Activated CD4-positive, alpha-beta T cell treated with anti-CD3 and anti-CD28 coated beads, Interleukin-2, amount 50 U/mL, for 24 hours (primary cell): ENCODE results near the gene DLK2.
"Not testable (repeated sequence)": the region's sequence is repeated elsewhere in the genome, so short reads cannot be mapped to it uniquely, and the experiment has no call there.

Experiments
- DNase-seq, 2 donors: peaks; one replicate each; pipeline ENCODE4 v3.0.0-alpha.2; 2020; ENCODE audit warnings: low read depth in 1 of 2, low spot score in 1 of 2

Gene DLK2

DNA sequence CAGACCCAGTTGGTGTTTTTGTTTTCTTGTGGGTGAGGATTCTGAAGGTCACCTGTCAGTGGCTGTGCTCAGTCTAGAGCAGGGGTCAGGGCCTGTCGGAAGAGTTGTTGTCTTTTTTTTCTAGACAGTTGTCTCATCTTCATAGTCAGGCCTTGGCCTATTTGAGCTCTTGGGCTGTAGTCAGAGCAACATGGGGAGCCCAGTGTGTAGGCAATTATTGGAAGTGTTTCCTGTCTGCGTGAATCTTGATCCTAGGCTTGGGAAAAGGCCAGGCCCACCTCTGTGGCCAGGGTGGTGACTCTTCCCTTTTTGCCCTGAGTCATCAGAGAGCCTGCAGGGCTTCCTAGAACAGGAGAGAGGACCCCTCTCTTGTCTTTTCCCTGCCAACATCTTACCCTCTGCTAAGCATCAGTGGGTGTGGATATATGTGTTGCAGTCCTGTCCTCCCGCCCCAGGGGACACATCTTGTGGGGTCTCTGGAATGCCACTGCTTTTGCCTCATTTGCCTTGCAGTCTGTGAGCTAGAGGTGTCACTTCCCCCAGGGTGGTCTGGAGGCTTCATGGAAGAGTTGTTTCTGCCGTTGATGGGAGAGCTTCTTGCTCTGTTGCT, 33.4 kb upstream of the DLK2 start:
- no peak for DNase-seq

DNA sequence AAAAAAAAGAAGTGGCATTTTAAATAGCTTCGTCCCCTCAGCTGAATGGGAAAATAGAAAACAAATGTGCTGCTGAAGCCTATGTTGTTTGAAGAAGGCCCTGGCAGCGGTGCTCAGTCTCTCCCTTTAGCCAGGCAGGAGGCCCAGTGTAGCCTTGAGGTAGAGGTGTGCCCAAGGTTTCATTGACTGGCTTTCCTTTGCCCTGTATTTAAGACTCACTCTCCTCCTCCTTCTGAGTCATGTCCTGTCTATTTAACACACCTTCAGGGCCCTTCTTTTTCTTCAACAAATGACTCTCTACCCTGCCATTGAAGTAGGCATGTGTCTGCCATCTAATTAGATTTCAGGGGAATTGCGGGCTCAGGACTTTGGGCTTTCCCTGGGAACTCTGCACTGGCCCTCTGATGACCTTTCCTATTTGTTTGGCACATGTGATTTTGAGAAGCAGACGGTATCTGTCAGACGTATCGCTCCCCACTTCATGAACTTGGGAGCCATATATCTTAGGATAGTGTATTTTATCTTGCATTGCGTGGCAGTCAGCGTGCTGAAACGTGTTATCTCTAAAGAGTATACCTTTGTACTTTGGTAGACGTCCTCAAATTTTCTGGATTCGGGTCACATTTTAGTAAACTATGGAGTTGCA, 26.4 kb upstream of the DLK2 start:
- DNase-seq, result no peak

DNA sequence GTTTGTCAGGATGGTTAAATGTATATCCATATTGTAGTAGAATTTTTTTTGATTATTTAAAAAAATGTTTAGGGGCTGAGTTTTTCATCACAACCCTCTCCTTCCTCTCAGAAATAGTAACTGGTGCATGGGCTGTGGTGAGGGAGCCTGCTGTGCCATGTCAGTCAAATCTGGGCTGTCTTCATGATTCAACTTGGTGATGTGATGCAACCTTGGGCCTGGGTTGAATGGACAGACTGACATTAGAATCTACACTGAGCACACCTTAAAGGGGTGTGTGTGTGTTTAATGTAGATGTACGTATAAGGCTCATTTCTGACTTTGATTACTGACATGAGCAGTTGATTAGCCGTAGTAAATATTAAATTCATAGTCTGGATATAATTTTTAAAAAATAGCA, 25.7 kb upstream of the DLK2 start:
- DNase-seq, result no peak

DNA sequence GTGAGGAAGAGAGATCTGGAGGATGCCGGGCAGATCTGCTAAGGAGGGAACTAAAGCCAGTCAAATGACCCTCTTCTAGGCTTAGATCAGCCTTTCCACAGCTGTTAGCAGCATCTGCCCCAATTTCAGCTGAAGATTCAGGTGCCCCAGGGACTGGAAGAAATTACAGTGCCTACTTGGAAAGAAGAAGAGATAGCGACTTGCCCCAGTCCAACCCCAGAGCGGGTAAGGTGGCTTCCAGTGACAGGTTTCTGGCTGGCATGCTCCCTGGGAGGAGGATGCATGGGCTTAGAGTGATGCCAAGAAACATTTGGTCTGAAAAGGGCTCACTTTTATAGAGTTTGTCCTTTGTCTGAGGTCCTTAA, 22.6 kb upstream of the DLK2 start:
- DNase-seq, result no peak

DNA sequence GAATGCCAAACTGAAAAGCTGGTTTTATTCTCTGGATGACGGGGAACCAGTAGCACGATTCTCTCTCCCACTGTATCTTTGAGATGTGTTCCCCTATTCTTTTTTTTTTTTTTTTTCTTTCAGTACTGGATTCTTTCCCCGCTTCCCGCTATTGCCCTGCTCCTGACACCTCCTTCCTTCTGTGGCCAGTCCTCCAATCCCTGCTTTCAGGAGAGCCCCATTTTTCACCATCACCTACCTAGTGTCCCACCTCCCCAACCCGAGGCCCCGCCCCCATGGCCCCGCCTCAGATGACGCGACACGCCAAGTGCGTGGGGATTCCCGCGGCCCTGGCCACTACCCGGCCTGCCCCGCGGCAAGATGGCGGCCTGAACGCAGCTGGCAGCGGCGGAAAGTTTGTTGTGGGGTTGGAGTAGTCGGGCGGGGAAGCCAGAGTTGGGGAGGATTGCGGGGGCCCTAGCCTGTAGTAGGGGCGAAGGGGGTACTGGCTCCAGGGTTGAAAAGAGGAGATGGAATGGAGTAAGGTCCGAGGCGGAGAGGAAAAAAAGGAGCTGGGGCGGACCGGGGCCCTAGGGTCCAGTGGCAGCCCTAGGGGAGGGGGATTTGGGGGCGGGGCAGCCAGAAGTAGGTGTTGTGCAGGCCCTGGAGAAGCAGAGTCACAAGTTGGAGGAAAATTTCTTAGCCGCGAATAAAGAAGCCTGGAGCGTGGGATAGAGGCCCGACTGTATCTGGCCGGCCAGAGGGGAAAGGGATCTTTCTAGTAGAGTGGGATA, 22.1 kb upstream of the DLK2 start, which contains the start of gene TJAP1:
Gene TJAP1, plus strand, starts transcription at position 336 of the 773 bp plus-strand sequence. CDS start 21,432 bp downstream, outside the sequence.
- peak; percentile 96 to 98 for DNase-seq

DNA sequence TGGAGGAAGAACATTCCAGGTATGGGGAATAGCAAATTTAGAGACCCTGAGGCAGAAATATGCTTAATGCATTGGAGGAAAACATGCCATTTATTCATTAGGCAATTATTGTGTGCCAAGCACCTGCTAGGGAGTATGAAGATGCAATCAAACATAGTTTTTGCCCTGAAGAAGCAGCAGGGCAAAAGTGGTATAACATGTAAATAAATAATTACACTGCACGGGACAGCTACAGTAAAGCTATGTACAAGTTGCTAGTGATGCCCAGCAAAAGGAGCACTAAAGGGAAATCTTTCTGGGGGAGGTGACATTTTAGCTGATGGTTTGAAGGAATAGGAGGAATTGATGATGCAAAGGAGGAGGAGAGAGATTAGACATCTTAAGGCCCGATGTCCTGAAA, 21.4 kb upstream of the DLK2 start:
- no peak for DNase-seq

DNA sequence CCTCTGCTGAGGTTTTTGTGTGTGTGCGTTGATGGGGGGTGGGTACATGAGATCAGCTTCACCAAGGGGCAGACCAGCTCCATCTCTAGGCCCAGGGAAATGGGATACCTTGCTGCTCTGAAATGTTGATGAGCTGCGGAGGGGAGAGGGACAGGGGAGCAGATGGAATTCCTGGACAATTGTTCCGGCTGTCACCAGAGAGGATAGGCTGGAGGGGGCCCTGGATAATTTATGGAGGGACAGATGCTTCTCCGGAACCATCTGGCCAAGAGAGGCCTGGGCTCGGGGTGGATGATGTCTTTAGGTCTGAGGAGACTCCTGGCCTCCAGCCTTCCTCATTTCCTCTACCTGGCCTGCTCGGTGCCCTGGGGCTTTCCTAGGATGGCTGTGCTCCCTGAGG, 20.2 kb upstream of the DLK2 start:
- no peak for DNase-seq

DNA sequence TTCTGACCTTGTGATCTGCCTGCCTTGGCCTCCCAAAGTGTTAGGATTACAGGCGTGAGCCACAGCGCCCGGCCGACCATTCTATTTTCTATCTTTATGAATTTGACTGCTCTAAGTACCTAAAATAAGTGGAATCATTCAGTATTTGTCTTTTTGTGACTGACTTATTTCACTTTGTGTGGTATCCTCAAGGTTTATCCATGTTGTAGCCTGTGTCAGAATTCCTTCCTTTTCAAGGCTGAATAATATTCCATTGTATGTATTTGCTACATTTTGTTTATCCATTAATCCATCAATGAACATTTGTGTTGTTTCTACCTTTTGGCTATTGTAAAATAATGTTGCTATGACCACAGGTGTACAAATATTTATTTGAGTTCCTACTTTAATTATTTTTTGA, 17.2 kb upstream of the DLK2 start:
- no peak for DNase-seq

DNA sequence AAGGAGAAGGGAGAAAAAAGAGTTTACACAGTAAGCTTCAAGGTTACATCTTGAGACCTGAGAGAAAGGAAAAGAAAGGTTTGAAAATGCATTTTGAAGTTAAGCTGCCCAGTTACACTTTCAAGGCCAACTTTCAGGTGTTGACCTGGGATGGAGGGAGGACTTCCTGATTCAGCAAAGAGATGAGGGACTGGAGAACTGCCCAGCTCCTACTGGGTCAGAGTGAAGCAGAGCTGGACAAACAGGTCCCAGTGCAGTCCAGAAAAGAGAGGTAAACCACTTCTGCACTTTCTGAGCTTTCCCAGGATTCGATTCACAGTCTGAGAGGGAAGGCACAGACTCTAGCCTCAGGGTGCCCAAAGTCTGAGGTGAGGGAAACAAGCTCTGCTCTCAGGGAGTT, 16.1 kb upstream of the DLK2 start:
- DNase-seq, result no peak

DNA sequence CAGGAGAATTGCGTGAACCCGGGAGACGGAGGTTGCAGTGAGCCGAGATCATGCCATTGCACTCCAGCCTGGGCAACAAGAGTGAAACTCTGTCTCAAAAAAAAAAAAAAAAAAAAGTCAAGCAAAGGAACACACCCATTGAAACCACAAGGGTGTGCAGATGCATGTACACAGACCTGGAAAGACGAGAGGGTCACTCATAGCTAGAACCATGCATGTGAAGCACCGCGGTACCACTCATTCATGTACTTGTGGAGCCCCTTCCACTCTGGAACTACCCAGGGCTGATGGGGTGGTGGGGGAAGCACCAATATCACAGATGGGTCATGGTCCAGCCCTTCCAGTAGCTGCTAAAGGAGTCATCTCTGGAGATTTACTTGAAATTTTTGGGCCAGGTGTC, 14.6 kb upstream of the DLK2 start:
- no peak for DNase-seq

DNA sequence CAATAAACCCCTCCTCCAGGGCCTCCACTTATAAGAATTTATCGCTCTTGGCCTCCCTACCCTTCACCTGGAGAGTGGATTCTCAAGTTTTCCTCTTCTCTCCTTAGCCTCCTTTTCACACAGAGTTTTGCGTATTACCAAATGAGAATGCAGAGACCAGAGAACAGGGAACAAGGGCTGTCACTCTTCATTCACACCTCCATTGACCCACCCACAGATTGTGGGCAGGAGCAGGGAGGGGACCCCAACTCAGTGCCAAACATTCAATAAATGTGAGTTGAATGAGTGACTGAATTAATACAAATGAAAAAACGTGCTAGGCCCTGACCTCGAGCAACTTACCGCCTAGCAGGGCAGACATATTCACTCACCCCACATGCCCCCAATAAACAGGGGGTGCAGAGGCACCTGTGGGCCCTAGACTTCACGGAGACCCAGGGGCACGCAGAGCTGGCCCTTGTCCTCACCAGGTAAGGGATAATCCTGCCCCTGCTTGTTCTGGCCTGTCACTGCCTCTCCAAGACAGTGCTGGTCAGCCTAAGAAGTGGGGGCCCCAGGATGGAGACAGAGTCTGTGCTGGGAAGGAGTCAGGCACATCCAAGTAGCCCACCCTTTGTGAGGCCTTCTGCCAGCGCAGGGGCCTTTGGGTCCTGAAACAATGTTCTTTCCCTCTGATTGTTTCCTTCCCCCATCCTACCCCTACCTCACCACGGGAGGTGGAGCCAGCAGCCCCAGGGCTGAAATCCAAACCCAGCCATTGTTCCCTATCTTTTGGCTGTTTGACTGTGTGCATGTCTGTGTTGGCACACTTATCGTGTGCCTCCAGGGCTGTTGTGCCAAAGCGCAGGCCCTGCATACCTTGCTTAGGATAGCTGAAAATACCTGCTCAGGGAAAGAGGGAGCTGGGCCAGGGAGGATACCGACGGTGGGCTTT, 13.7 kb upstream of the DLK2 start:
- no peak for DNase-seq

DNA sequence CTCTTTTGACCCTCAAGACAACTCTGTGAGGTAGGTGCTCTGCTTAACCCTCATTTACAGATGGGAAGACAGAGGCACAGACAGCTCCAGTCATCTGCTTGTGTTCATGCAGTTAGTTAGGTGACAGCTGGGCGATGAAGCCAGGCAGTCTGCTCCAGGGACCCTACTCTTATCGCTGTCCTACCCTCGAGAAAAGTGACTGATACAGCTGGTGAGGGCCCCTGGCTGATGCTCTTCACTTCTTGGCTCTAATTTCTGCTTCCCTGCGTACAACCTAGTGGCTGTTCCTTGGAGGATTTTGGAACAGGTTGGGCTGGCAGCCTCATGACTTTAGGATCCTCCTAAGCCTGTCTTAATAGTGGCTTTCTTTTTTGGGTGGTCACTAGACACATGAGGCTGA, 12.9 kb upstream of the DLK2 start:
- no peak for DNase-seq

DNA sequence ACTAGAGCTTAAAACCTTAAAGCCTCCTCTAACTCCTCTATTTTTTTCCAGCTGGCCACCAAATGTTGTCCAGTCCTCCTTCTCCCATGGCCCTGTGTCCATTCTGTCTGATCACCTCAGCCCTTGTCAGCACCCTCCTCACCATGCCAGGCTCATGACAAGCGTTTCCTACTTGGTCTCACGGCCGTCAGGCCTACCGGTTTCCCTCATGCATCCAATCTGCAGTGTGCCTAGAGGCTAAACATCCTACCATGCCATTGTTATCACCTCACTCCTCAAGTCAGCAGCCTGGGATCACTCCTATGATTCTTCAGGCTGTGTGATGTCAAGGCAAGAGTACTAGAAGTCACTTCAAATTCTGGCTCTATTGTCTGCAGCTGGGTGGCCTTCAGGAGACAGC, 12.4 kb upstream of the DLK2 start:
- DNase-seq, result no peak

DNA sequence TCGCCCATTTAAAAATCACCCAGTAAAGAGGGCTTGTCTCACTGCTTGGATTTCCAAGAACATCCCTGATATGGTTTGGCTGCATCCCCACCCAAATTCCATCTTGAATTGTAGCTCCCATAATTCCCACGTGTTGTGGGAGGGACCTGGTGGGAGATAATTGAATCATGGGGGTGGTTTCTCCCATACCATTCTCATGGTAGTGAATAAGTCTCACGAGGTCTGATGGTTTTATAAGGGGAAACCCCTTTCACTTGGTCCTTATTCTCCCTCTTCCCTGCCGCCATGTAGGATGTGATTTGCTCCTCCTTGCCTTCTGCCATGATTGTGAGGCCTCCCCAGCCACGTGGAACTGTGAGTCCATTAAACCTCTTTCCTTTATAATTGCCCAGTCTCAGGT, 11.9 kb upstream of the DLK2 start:
- not testable (repeated sequence) for DNase-seq

DNA sequence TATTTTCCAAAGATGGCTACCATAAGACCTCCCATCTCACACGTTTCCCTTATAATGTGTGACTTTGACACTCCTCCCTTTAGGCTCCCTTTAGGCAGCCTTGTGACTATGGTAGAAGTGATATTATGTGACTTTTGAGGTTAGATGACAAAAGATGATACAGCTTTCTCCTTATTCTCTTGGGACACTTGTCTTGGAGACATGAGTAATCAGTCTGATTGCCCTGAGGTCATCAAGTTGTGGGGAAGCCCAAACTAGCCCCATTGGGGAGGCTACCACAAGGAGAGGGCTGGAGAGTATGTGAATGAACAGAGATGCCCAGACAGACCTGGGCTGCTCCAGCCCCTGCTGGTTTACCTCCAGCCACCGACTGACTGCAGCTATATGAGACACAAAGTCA, 10.6 kb upstream of the DLK2 start:
- DNase-seq, result no peak

DNA sequence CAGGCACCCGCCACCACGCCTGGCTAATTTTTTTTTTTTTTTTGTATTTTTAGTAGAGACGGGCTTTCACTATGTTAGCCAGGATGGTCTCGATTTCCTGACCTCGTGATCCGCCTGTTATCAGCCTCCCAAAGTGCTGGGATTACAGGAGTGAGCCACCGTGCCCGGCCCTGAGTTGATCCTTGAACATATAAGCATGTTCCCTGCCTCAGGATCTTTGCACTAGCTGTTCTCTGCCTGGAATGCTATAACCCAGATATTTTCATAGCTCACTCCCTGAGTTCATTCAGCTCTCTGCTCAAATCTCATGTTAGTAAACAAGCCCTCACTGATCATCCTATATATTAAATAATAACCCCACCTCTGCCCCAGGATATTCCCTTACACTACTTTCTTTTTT, 9.0 kb upstream of the DLK2 start:
- no peak for DNase-seq

DNA sequence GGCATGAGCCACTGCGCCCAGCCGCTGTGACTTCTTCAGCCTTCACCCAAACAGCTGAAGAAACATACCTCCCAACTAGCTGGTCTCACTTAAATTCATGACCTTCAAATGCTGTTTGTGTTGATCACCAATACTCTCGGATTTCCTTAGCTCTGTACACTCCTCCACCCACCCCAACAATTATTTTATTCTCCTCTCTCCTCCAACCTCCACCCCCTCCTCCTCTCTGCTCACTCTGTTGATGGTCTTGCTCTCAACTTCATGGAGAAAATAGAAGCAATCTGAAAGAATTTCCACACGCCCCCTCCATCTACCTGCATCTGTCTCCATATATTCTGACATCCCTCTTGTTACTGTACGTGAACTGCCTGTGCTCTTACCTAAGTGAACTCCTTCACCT, 6.6 kb upstream of the DLK2 start:
- no peak for DNase-seq

DNA sequence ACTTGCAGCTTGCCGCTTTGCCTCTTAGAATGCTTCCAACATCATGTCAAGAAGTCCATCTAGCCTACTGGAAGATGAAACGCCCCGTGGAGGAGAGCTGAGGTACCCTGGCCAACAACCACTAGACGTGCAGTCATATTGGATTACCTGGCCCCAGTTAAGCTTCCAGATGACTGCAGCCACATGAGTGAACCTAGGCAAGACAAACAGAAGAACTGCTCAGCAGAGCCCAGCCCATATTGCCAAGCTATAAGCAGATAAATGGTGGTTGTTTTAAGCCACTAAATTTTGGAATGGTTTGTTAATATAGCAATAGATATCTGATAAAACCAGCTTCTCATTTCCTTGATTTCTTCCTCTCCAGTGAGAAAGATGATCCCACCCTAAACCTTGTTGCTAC, 4.7 kb upstream of the DLK2 start:
- DNase-seq, result no peak

DNA sequence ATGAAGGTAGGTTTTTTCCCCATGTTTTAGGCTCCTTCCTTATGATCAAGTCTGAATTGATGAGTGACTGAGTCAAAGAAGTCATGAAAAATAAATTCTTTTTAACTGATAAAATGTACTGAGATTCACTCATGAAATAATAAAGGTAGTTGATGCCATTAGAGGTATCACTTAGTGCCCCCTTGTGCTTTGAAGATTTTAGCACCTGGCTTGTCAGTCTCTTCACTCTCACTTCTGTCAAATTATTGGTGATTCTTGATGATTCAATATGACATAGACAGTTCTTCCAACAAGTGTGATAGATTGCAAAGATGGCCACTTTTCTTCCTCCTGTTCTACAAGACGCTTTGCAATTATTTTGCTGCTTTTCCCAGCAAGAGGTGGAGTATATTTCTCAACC, 4.2 kb upstream of the DLK2 start:
- DNase-seq, result no peak

DNA sequence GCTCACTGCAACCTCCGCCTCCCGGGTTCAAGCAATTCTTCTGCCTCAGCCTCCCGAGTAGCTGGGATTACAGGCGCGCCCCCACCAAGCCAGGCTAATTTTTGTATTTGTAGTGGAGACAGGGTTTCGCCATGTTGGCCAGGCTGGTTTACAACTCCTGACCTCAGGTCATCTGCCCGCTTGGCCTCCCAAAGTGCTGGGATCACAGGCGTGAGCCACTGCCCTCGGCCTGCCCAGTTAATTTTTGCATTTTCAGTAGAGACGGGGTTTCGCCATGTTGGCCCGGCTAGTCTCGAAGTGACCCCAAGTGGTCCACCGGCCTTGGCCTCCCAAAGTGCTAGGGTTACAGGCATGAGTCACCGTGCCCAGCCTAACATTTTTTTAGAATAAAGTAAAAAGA, 2.8 kb upstream of the DLK2 start:
- DNase-seq, result not testable (repeated sequence)

DNA sequence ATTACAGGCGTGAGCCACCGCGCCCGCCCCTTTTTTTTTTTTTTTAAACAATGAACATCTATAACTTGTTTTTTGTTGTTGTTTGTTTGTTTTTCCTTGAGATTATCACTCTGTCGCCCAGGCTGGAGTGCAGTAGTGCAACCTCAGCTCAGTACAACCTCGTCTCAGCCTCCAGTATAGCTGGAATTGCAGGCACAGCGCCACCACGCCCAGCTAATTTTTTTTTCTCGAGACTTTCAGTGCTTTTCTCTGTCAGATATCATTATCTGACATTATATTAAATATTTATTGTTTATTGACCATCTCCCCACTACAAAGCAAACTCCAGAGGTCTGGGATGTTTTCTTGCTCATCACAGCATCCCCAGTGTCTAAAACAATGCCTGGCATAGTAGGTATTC, 2.3 kb upstream of the DLK2 start:
- no peak for DNase-seq
